Neural cell (in vitro differentiated cells): ENCODE measurements around the gene COL25A1. TPM values are rescaled to one million over a fixed set of nuclear protein-coding genes. Genes with fewer than 3 reads are reported as not detected.

Experiments
- H2AFZ ChIP-seq: fragments of 200-600, 300-800 bp; sonication (generic), shearing (Covaris generic); 2 replicates; pipeline ENCODE4 v1.6.0; 2014; ENCODE audit warnings: low read depth, mild to moderate bottlenecking, antibody characterized with exemption, low read length, moderate library complexity
- H3F3A ChIP-seq: fragments of 200-600 bp; shearing (Covaris generic); 2 replicates; pipeline ENCODE4 v1.6.1; 2016; ENCODE audit warnings: mild to moderate bottlenecking, moderate library complexity, mixed read lengths, antibody characterized with exemption, low read length; ENCODE audit not compliant: insufficient read depth, poor library complexity, severe bottlenecking
- H3K27ac ChIP-seq: fragments of 200-600, 300-800 bp; sonication (generic), shearing (Covaris generic); 2 replicates; pipeline ENCODE4 v1.5.1; 2014; ENCODE audit warnings: mild to moderate bottlenecking, low read length, moderate library complexity
- H3K27me3 ChIP-seq: fragments of 300-800, 200-600 bp; sonication (generic), shearing (Covaris generic); 2 replicates; pipeline ENCODE4 v1.6.0; 2014; ENCODE audit warnings: mild to moderate bottlenecking, low read depth, low read length, moderate library complexity; ENCODE audit not compliant: insufficient read depth
- H3K36me3 ChIP-seq: fragments of 300-800, 200-600 bp; sonication (generic), shearing (Covaris generic); 2 replicates; pipeline ENCODE4 v1.5.1; 2014; ENCODE audit warnings: mild to moderate bottlenecking, antibody characterized with exemption, low read length, moderate library complexity; ENCODE audit not compliant: insufficient read depth
- H3K4me2 ChIP-seq: fragments of 300-800, 200-600 bp; sonication (generic), shearing (Covaris generic); 2 replicates; pipeline ENCODE4 v1.6.0; 2014; ENCODE audit warnings: mild to moderate bottlenecking, low read length
- H3K4me3 ChIP-seq: fragments of 300-800, 200-600 bp; sonication (generic), shearing (Covaris generic); 2 replicates; pipeline ENCODE4 v1.5.1; 2014; ENCODE audit warnings: mild to moderate bottlenecking, low read length, moderate library complexity
- H3K79me2 ChIP-seq: fragments of 200-600 bp; shearing (Covaris generic); replicated peaks from 2 replicates; pipeline ENCODE4 v1.6.0; 2014; ENCODE audit warnings: mild to moderate bottlenecking, low read length, moderate library complexity; ENCODE audit not compliant: insufficient read depth
- H3K9ac ChIP-seq: fragments of 300-800, 200-600 bp; sonication (generic), shearing (Covaris generic); 2 replicates; pipeline ENCODE4 v1.6.1; 2016; ENCODE audit warnings: mild to moderate bottlenecking, low read length, mixed read lengths
- H3K9me2 ChIP-seq: fragments of 200-600 bp; shearing (Covaris generic); 2 replicates; pipeline ENCODE4 v1.6.1; 2016; ENCODE audit warnings: mild to moderate bottlenecking, low read length, mixed read lengths; ENCODE audit not compliant: insufficient read depth
- H3K9me3 ChIP-seq: fragments of 200-600, 300-800 bp; sonication (generic), shearing (Covaris generic); 2 replicates; pipeline ENCODE4 v1.6.1; 2016; ENCODE audit warnings: mild to moderate bottlenecking, mixed run types, low read length, moderate library complexity, mixed read lengths
- H4K20me1 ChIP-seq: fragments of 200-600 bp; shearing (Covaris generic); 2 replicates; pipeline ENCODE4 v1.6.1; 2016; ENCODE audit warnings: mild to moderate bottlenecking, mixed run types; ENCODE audit not compliant: insufficient read depth
- EP300 ChIP-seq: fragments of 450-650 bp; conservative IDR thresholded peaks from 2 replicates; pipeline ENCODE4 v1.6.1; 2014; ENCODE audit warnings: antibody characterized with exemption, mild to moderate bottlenecking, moderate library complexity; ENCODE audit not compliant: poor library complexity, severe bottlenecking
- EZH2 ChIP-seq: fragments of 200-600, 300-800 bp; shearing (Covaris generic), sonication (generic); IDR thresholded peaks from 2 replicates; pipeline ENCODE4 v1.6.1; 2014; ENCODE audit warnings: antibody characterized with exemption, low read length, borderline replicate concordance, mild to moderate bottlenecking; ENCODE audit not compliant: insufficient read depth, poor library complexity, severe bottlenecking
- MXI1 ChIP-seq: fragments of 450-650 bp; conservative IDR thresholded peaks from 2 replicates; pipeline ENCODE4 v1.6.1; 2014; ENCODE audit warnings: antibody characterized with exemption, mild to moderate bottlenecking; ENCODE audit not compliant: poor library complexity, severe bottlenecking
- POLR2AphosphoS5 ChIP-seq: IDR thresholded peaks from 2 replicates; pipeline ENCODE4 v1.6.1; 2012
- RAD21 ChIP-seq: fragments of 450-650 bp; conservative IDR thresholded peaks from 2 replicates; pipeline ENCODE4 v1.6.1; 2014; ENCODE audit warnings: antibody characterized with exemption, mild to moderate bottlenecking, moderate library complexity
- SMC3 ChIP-seq: fragments of 450-650 bp; conservative IDR thresholded peaks from 2 replicates; pipeline ENCODE4 v1.6.1; 2014; ENCODE audit warnings: antibody characterized with exemption, mild to moderate bottlenecking, moderate library complexity; ENCODE audit not compliant: poor library complexity
- TAF1 ChIP-seq: IDR thresholded peaks from 2 replicates; pipeline ENCODE4 v1.6.1; 2012; ENCODE audit warnings: low read depth
- polyA plus RNA-seq: library from polyadenylated mRNA; depleted of rRNA; stranded (reverse); fragments of >200 nt; gene quantifications from 2 replicates; pipeline ENCODE4 v1.2.3, GENCODE V29; 2014
- TF ChIP-seq, protein P1 (sequence below): IDR thresholded peaks from 2 replicates; pipeline ENCODE4 v1.6.1; 2012; ENCODE audit warnings: borderline replicate concordance
- TF ChIP-seq, protein P2 (sequence below): fragments of 450-650 bp; IDR thresholded peaks from 2 replicates; pipeline ENCODE4 v1.5.1; 2014; ENCODE audit warnings: antibody characterized with exemption, mild to moderate bottlenecking, moderate library complexity; ENCODE audit not compliant: poor library complexity, severe bottlenecking

COL25A1 gene
- polyA plus RNA-seq, 1 donor from 2014 or later = 32.3 TPM

DNA sequence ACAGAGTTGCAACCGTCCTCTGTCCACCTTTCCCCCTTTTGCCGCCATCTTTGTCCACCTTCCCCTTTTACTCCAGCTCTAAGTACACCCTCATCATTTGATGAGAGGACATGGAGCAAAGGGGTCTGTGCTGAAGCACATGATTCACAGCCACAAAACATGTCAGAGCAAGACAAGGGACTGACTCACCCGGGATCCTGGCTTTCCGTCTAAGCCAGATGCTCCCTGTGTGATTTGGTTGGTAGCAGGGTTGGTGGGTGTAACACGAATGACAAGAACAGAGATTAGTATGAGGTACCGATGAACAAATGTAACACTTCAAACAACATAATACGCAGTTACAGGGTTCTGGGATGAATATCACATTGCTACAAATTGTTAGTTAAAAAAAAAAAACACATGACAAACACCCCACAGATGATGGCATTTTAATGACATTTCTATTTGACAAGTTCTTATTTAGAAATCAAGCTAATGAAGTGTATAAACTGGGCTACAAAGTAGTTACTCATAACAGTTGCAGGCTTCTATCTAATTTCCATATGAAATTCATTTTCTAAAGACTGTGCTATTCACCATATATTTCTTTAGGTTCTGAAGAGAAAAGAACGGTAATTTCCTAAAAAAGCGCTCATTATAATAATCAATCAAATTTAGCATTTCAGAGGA, 468.2 kb downstream of the COL25A1 start:
- Histone ChIP-seq H3K4me2 (no peak overlapping the region), H3F3A (no peaks in the 10 kb centered on the region), H2AFZ (no peak overlapping the region), H3K27me3 (no peaks in the 10 kb centered on the region), H3K9me3 (no peaks in the 10 kb centered on the region), H3K79me2 (no peaks in the 10 kb centered on the region), H3K27ac (no peak overlapping the region), H3K4me3 (no peak overlapping the region), H3K9me2 (no peaks in the 10 kb centered on the region), H4K20me1 (no peaks in the 10 kb centered on the region), H3K9ac (no peak overlapping the region), H3K36me3 (no peaks in the 10 kb centered on the region)
- TF ChIP-seq, protein P1, sequence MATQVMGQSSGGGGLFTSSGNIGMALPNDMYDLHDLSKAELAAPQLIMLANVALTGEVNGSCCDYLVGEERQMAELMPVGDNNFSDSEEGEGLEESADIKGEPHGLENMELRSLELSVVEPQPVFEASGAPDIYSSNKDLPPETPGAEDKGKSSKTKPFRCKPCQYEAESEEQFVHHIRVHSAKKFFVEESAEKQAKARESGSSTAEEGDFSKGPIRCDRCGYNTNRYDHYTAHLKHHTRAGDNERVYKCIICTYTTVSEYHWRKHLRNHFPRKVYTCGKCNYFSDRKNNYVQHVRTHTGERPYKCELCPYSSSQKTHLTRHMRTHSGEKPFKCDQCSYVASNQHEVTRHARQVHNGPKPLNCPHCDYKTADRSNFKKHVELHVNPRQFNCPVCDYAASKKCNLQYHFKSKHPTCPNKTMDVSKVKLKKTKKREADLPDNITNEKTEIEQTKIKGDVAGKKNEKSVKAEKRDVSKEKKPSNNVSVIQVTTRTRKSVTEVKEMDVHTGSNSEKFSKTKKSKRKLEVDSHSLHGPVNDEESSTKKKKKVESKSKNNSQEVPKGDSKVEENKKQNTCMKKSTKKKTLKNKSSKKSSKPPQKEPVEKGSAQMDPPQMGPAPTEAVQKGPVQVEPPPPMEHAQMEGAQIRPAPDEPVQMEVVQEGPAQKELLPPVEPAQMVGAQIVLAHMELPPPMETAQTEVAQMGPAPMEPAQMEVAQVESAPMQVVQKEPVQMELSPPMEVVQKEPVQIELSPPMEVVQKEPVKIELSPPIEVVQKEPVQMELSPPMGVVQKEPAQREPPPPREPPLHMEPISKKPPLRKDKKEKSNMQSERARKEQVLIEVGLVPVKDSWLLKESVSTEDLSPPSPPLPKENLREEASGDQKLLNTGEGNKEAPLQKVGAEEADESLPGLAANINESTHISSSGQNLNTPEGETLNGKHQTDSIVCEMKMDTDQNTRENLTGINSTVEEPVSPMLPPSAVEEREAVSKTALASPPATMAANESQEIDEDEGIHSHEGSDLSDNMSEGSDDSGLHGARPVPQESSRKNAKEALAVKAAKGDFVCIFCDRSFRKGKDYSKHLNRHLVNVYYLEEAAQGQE = no peak
- no peak for TF ChIP-seq EZH2
- no peak for TF ChIP-seq EP300
- TF ChIP-seq MXI1 = no peak
- TF ChIP-seq SMC3 = no peak
- TF ChIP-seq, protein P2, sequence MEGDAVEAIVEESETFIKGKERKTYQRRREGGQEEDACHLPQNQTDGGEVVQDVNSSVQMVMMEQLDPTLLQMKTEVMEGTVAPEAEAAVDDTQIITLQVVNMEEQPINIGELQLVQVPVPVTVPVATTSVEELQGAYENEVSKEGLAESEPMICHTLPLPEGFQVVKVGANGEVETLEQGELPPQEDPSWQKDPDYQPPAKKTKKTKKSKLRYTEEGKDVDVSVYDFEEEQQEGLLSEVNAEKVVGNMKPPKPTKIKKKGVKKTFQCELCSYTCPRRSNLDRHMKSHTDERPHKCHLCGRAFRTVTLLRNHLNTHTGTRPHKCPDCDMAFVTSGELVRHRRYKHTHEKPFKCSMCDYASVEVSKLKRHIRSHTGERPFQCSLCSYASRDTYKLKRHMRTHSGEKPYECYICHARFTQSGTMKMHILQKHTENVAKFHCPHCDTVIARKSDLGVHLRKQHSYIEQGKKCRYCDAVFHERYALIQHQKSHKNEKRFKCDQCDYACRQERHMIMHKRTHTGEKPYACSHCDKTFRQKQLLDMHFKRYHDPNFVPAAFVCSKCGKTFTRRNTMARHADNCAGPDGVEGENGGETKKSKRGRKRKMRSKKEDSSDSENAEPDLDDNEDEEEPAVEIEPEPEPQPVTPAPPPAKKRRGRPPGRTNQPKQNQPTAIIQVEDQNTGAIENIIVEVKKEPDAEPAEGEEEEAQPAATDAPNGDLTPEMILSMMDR = no peak
- TF ChIP-seq TAF1 = no peak
- no peak for TF ChIP-seq RAD21
- no peak for TF ChIP-seq POLR2AphosphoS5

DNA sequence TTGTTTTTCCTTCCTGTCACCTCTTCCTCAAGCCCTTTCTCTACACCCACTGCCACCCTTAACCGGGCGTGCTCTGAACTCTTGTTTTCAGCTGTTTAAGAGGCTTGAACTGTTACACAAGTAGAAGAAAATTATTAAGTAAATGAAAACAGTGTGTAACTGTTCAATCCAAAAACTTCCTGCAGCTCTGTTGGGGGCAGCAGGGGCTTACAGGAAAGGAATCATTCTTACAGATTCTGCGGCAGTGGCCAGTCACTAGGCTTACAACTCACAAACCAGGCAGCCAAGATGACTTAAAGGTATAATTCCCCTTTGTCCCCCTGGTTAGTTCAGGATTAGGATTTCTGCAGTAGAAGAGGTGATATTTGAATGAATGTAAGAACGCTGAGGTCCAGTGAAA, 469.4 kb downstream of the COL25A1 start:
- Histone ChIP-seq H3K27me3 (no peaks in the 10 kb centered on the region), H2AFZ (no peak overlapping the region), H3K4me3 (no peak overlapping the region), H3K9me3 (no peaks in the 10 kb centered on the region), H3K79me2 (no peaks in the 10 kb centered on the region), H4K20me1 (no peaks in the 10 kb centered on the region), H3K9ac (no peak overlapping the region), H3K36me3 (no peaks in the 10 kb centered on the region), H3K9me2 (no peaks in the 10 kb centered on the region), H3K4me2 (no peak overlapping the region), H3K27ac (no peak overlapping the region), H3F3A (no peaks in the 10 kb centered on the region)
- no peak for TF ChIP-seq EZH2
- no peak for TF ChIP-seq EP300
